HG02970 (cell line): Measurements from ENCODE around the gene DEDD.

Experiments used
- ATAC-seq: cut with Tn5 transposase; IDR thresholded peaks from one replicate; pipeline ENCODE4 v1.9.1; 2021; ENCODE audit warnings: mild to moderate bottlenecking, moderate library complexity, moderate number of reproducible peaks; ENCODE audit not compliant: unreplicated experiment, low FRiP score

The DEDD gene

GRCh38 chr1:161096530-161096929, 35.9 kb downstream of the DEDD start:
- ATAC-seq, result no peak

DNA sequence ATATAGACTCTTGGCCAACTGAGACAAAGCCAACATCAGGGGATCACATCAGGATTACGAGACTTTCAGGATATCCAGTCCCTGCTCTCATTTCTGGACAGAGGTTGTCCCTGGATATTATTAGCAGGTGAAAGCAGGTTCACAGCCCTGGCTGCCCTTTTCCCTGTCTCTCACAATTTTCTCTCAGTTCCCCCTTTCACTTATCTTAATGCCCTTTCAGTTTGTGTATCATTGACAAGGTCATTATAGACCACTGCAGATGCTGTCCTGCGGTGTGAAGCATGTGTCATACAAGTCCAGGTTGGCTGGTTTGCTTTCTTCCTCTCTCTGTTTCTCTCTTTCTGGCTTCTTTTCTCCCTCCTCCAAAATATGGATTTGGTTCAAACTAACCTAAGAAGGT, 36.5 kb downstream of the DEDD start:
- no peak for ATAC-seq

DNA sequence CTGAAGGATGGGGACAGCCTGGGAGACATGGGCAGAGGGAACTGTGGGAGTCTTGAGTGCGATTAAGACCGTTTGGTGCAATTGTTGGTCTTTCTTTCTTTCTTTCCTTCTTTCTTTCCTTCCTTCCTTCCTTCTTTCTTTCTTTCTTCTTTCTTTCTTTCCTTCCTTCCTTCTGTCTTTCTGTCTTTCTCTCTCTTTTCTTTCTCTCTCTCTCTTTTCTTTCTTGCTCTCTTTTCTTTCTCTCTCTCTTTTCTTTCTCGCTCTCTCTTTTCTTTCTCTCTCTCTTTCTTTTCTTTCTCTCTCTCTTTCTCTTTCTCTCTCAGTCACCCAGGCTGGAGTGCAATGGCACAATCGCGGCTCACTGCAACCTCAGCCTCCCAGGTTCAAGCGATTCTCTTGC, 37.2 kb downstream of the DEDD start:
- no peak for ATAC-seq

- no peak for ATAC-seq
These were observed 38.0 kb downstream of the DEDD start for GRCh38 chr1:161094481-161094880.

DNA sequence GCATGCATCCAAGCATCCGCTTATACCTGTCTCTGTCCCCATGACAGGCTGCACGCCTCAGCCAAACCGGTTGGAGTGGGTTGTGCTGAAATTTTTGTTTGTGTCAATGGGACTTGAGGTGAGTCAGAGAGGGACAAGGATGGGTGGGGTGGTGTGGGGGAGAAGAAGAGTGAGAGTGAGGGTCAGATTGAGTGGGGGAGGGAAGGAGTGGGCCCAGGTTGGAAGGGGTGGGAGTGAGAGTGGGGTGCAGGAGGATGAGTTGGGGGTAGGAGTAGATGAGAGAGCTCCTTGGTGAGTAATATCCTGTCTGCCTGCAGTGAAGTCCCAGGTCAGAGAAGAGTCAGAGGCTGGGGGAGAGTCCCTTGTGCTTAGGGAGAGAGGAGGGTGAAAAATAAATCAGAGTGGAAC, 39.8 kb downstream of the DEDD start:
- no peak for ATAC-seq

DNA sequence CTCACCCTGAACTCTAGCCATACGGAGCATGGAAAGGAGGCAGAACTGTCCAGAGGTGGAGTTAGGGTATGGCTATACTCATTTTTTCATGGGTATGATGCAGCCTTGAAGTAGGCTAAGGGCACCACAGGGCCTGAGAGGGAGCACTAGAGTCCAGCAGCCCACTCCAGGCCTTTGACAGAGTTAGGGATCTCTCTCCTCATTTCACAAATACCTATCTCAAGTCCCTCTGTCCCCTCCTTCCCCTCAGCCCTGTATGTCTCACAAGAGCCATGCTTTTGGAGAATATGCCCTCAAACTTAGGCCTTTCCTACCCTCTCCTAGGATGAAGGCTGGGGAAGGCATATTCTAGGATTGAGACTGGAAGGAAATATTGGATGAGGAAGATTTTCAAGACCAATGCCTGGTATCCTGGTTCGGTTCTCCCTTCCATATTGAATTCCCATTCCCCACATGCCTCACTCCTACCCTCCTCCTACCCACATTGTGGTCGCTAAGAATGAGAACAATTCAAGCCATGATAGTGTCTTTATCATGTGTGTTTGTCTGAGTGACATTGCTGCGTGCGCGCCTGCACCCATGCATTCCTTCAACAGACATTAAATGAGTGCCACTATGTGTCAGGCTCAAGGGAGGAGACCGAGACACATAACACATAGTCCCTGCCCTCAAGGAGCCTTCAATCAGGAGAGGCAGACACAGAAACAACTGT, 40.5 kb downstream of the DEDD start:
- ATAC-seq, result no peak

- no peak for ATAC-seq
These were observed 41.4 kb downstream of the DEDD start for GRCh38 chr1:161091093-161091492.

DNA sequence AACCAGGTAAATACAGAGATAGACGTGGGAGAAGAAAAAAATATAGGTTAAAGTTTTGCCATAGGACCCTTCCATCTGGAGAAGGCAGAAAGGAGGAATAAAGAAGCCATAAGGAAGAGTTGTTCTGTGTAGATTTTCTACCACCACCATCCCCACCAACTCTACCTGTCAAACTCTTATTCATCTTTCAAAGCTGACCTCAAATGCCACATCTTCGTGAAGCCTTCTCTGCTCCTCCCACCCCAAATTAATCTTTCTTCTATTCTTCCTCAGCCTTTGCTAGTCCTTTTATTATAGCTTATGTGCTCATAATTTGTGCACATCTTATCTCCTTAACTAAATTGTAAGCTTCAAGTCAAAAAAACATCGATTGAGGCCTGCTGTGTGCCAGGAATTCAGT, 41.9 kb downstream of the DEDD start:
- ATAC-seq, result no peak

DNA sequence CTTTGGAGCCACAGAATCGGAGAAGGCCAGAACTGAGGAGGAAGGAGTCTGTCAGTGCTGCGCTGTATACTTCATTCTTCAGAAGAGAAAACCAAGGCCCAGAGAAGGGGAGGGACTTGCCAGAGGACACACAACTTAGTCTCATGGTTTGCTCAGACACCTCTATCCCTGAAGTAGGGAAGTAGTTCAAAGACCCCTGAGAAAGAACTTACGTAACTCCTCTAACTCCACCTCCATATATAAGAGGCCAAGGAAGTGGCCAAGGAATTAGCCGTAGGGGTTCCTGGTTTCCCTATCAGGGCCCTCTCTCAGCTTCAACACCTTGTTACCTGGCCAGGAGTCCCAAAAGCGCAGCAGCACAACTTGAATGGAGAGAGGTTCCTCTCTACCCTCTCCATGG, 42.5 kb downstream of the DEDD start:
- no peak for ATAC-seq

- no peak for ATAC-seq
These were observed 43.1 kb downstream of the DEDD start, which contains the start of gene NECTIN4 for GRCh38 chr1:161089251-161089924. Gene NECTIN4, minus strand, starts transcription at chr1:161089558. Its CDS starts 262 bp downstream, at chr1:161089296.

DNA sequence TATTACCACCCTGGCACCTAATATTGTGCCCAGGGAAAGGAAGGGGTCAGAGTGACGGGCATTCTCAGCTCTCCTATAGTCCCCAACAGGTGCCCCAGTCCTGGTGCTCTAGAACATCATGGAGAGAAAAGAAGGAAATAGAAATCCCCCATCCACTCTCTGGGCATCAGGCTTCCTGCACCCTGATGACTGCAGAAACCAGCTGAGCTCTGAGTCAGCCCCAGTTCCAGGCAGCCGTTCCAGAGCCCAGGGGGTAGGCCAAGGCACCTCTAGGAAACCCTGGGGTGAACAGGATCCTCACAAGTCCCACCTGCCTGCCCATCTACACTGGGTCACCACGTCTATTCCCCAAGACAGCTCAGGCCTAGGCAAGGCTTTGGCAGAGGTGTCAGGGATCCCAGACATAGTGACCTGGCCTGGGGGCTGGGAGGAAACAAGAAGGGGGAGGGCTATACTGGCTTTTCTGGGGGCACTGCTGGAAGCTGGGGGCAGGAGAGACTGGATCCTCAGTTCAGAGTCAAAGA, 43.8 kb downstream of the DEDD start:
- no peak for ATAC-seq

DNA sequence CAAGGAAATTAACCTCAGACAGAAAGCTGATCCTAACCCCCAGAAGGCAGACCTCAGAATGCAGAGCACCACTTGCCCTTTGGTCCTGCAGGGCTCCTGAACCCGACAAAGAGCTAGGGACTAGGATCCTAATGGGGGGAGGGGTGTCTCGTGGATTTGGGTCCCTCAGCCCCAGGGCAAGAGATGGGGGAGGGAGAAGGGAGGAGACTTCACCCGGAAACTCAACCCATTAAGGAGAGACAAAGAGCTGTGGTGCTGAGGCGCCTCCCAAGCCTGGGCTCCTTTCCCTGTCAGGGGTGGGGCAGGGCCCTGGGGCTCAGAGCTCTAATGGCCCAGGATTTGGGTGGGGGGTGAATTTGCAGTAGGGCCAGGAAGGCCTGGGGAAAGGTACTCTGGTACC, 46.0 kb downstream of the DEDD start:
- no peak for ATAC-seq

DNA sequence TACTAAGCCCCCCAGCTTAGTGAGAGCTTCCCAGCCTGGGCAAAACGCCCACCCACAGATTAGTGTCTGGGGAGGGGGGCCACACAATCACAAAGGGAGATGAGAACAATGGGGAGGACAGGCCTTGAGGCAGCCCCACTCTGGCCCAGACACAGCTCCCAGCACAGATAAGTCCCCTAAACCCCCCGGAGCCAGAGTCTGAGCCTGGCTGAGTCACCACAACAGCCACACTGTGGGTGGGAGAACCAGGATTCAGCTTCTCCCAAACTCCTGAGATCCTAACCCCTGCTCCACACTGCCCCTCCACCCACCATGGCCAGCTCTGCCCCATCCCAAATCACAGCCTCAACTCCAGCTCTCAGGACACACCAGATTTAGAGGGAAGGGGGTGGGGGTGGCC, 47.3 kb downstream of the DEDD start:
- ATAC-seq, result no peak

DNA sequence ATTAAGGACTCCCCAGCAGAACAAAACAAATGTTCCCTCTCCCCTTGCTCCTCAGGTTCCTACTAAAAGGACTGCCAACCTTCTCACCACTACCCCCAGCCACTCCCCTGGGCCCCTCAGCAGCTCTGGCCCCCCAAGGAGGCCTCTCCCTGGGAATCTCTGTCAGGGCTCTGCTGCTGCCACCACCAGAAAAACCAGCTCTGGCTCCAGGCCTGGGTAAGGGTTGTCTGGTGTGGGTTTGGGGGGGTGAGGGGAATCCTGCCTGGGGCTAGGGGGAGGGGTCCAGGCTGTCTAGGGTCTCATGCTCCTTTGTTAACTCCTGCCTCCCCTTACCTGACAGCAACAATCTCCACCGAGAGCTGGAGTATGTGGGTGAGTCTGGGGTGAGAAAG, 47.9 kb downstream of the DEDD start:
- ATAC-seq, result no peak

GRCh38 chr1:161083748-161084596, 48.5 kb downstream of the DEDD start:
- ATAC-seq, result no peak

GRCh38 chr1:161082996-161083747, 49.3 kb downstream of the DEDD start:
- ATAC-seq, result no peak

DNA sequence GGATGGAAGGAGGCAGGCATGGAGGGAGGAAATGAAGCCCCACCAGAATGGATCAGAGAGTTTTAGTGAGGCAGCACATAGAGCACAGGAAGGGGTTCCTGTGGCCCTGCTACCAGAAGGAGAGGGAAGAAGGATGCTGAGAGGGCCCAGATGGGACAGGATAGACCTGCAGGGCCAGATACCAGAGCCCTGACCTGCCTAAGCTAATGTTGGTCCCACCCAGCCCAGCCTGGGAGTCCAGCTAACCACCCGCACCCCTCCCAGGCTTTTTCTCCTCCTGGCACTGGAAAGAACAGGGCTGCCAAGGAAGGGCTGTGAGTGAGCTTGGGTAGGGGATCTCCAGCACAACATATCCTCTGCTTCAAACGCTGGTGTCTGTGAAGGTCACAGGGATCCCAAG, 50.0 kb downstream of the DEDD start:
- no peak for ATAC-seq

- ATAC-seq, result no peak
These were observed 50.9 kb downstream of the DEDD start for GRCh38 chr1:161081519-161081918.

DNA sequence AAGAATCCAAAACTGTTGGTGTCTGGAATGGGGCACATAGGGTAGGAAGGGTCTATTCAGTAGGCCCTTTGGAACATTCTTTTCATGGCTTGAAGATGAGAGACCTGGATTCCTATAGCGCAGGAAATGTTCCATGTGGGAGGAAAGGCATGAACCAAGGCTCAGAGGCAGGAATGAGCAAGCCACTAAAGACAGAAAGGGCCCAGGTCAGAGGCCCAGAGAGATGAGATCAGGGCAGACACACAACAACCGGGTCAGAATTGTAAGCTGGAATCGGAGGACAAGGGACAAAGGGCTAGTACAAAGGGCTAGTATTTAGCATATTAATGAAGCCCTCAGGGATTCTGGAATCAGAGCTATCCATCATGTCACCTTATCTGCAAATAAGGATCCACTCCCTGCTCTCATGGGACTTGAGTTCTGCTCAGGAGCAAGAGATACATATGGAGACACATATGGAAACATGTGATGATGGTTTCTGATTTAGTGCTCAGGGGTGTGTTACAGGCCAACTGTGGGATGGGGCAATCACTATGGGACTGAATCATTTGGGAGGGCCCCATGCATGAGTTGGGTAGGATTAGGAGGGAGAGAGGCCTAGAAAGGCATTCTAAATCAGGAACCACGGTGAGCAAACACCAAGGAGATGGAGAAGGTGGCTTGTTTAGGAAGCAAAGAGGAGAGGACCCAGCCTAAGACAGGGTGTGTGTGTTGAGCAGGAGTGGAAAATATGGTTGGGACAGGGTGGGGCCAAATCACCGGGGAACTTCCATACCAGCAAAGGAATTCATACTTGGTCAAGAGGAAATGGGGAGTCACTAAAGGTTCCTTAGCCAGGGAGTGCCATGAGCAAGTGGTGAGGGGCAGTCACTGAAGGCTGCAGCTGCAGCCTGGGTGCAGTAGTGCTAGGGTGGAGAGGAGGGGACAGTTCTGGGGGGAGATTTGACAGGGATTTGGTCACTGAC, 51.7 kb downstream of the DEDD start:
- ATAC-seq, result no peak
